ENCODE results near the gene TBX21. TPM values are rescaled to one million over a fixed set of nuclear protein-coding genes. Genes with fewer than 3 reads are reported as not detected.

TBX21 gene
- total and polyA plus RNA-seq, 9 of the 15 experiments (the other 6 are each of a cell fraction or from before 2014, with no cell fraction given): 0.07 TPM; not detected in 8

DNA sequence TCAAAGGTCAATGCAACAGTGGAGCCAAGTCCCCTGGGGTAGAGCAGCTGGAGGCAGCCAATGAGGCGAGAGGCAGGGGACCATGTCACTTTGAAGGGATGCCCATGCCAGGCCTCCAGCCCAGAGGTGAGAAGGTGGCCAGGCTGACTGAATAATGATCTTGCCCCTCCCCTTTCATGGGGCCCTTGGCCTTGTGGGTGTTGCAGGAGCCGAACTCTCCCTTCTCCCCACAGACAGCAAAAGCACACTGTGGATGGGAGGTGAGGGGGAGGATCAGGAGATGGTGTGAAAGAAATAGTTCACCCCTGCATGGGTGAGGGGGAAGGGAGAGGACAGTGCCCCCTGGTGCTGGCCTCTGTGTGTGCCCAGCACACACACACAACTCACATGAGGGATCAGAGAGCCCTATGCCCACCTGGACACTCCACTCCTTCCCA lies 15.8 kb upstream of the TBX21 start (continued):
- TF ChIP-seq, protein P1, sequence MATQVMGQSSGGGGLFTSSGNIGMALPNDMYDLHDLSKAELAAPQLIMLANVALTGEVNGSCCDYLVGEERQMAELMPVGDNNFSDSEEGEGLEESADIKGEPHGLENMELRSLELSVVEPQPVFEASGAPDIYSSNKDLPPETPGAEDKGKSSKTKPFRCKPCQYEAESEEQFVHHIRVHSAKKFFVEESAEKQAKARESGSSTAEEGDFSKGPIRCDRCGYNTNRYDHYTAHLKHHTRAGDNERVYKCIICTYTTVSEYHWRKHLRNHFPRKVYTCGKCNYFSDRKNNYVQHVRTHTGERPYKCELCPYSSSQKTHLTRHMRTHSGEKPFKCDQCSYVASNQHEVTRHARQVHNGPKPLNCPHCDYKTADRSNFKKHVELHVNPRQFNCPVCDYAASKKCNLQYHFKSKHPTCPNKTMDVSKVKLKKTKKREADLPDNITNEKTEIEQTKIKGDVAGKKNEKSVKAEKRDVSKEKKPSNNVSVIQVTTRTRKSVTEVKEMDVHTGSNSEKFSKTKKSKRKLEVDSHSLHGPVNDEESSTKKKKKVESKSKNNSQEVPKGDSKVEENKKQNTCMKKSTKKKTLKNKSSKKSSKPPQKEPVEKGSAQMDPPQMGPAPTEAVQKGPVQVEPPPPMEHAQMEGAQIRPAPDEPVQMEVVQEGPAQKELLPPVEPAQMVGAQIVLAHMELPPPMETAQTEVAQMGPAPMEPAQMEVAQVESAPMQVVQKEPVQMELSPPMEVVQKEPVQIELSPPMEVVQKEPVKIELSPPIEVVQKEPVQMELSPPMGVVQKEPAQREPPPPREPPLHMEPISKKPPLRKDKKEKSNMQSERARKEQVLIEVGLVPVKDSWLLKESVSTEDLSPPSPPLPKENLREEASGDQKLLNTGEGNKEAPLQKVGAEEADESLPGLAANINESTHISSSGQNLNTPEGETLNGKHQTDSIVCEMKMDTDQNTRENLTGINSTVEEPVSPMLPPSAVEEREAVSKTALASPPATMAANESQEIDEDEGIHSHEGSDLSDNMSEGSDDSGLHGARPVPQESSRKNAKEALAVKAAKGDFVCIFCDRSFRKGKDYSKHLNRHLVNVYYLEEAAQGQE (IDR thresholded peaks at IDR 0.05; ENCODE audit: borderline replicate concordance): 0 out of 2 replicates have a peak, but pooled peaks have one; percentile 19
- TF ChIP-seq, protein P1 (CRISPR knock-in tag; IDR thresholded peaks at IDR 0.05; ENCODE audit: low read depth): no peak

Data from K562 (cell line).